Activated T-helper 1 cell treated with anti-CD3 and anti-CD28 coated beads, Interleukin-2, amount 50 U/mL, for 16 hours (primary cell): Measurements from ENCODE around the gene IFT81.
A peak's percentile ranks its signal among the peaks of the same experiment; 100 is the strongest.
"Not testable (repeated sequence)": the region's sequence is repeated elsewhere in the genome, so short reads cannot be mapped to it uniquely, and the experiment has no call there.

Experiments used
- DNase-seq, 2 donors: peaks; one replicate each; pipeline ENCODE4 v3.0.0-alpha.2; 2020; ENCODE audit warnings: low read depth in 1 of 2, low spot score in 1 of 2

The IFT81 gene

DNA sequence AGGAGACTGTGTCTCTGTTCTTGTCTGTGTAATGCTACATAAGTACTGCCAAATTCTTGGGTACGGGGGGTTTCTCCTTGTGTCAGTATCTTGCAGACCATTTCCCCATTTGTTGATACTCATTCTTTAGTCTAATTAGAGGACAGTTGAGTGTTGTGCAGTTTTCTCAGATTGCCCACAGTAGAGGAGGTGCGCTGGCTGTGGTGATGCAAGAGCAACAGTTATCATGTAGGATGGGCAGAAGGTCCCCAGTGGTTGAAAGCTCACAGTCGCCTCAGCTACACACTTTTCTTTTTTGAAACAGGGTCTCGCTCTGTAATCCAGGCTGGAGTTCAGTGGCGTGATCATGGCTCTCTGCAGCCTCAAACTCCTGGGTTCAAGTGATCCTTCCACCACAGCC, 119.1 kb downstream of the IFT81 start:
- DNase-seq: no peak

DNA sequence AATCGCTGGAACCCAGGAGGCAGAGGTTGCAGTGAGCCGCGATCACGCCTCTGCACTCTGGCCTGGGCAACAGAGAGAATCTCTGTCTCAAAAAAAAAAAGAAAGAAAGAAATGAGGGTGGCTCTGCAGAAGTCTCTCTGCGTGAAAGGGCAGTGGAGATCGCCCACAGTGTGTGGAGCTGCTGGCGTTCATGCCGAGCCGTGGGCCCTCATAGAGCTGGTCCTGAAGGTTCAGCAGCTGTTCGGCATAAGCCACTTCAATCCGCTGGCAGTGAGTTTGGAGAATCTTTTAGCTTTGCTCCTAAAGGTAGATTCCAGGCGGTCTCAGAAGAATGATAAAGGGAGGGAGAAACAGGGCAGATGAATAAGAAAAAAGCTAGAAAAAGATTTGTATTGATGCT, 120.2 kb downstream of the IFT81 start:
- DNase-seq: no peak

DNA sequence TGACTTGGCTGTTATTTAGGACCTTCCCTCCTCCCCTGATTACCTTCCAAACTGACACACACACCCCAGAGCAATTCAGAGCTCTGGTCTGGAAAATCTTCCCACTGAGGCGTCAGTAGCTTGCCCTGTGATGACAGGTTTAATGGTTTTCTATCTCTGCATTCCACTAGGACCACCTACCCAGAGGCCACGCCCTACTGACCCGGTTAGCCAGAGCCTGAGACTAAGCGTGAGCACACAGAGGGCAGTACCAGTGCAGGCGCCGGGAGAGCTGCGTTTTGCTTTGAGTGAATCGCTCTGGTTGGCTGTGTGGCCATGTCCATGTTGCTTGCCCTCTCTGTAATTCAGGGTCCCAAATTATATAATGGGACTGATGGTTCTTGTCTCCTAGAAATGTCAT, 120.7 kb downstream of the IFT81 start:
- no peak for DNase-seq

DNA sequence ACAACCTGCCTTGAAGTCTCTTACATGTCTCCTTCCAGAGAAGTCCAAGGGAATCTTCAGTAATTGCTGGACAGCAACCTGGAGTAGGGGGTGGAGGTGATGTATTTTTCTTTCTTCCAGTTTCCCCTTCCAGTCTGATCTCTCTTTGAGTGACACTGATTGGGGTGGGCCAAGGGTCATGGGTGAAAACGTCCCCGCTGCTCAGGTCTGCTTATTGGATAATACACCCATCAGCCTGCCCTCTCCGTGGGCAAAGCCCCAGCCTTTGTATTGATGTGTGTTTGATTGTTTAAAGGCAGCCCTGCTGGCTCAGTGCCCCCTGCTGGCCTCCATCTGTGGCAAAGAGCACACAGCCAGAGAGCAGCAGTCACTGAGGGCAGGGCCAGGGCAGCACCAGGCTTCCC, 121.2 kb downstream of the IFT81 start:
- DNase-seq: peak; percentile 3 to 16

DNA sequence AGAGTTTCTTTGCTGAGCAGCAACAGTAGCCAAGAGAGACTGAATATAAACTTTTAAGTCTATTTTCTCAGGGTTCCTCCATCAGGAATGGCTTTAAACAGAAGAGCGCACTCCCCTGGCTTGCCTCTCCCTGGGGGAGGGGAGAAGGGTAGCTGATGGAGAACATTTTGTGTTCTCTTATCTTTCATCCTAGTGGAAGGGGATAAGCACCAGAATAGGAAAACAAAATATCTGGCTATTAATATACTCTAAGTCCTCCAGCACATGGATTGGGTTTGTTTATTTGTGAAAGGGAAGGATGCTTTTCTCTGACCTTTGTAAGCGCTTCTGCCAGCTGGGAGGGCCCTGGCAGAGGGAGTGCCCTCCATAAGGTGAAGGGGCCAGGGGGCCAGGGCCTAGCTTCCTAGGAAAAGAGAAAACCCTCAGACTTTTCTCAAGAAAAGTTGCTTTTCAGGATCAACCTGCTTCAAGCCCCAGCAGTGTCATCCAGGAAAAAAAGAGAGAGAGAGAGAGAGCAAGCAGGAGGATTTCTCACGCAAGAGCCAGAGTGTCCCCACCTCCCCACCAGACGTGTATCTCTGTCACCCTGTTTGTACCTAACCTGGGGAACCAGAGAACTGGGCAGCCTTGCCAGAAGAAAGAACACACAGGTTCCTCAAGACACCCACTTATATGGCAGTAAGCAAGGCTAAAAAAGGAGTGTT, 122.6 kb downstream of the IFT81 start:
- no peak for DNase-seq

DNA sequence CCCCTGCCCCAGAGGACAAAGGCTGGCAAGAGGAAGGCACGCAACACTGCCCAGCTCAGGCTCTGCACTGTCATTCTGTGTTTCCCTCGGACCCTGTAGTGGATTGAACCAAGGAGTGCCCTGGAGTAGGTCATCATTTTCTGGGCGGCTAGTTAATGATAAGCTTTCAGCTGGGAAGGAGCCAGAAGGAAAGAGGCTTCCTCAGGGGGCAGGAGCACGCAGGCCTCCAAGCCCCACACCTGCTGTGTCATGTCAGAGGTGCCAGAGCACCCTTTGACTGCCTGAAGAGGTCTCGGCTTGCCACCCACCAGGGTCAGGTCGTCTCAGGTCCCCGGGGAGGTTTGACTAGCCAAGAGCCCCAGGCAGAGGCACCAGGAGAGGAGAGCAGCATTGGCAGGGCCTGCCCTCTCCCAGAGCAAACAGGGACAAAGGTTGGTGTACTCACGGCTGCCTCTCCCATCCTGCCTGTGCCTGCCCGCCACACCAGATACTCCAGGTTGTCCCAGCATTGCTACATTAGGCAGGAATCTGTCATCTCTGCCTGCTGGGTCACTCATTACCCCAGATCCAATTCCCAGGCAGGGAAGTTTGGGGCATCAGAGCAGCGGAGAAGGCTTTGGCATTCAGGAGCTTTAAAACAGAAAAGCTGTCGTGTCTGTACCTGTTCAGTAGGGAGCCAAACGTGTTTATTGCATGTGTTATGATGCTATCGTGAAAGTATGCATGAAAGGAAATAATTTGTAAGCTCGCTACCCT, 123.4 kb downstream of the IFT81 start:
- no peak for DNase-seq

DNA sequence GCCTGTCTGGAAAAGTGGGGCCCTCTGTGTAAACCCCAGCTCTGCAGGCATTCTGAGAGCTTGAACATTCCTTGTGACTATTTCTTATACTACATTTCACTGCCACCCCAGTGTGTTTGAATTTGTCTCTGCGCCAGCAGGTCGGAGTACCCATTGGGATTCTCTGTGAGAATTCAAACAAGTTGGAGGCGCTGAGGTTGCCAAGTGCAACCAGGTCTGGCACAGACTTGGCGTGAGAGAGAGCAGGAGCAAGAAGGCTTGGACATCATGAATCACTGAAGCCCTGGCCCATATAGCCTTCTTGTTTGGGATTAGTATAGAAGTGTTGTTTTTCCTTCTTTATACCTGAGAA, 123.9 kb downstream of the IFT81 start:
- no peak for DNase-seq

DNA sequence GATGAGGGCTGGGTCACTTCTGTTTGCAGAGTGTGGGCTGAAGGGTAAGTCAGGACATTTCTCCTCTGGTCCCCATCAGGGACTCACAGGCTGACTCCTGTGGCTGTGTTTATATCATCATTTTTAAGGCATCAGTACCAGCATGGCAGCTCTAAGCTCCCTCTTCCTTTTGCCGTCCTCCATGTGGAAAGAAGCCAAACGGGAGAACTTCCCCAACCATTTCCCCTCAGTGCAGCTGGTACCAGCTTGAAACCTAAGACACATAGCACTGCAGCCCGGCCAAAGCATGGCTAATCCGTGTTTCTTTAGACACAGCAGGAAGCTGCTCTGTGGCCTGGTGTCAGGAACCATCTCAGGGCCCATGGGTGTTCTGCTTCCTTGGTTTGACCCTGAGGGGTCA, 124.9 kb downstream of the IFT81 start:
- DNase-seq: no peak

DNA sequence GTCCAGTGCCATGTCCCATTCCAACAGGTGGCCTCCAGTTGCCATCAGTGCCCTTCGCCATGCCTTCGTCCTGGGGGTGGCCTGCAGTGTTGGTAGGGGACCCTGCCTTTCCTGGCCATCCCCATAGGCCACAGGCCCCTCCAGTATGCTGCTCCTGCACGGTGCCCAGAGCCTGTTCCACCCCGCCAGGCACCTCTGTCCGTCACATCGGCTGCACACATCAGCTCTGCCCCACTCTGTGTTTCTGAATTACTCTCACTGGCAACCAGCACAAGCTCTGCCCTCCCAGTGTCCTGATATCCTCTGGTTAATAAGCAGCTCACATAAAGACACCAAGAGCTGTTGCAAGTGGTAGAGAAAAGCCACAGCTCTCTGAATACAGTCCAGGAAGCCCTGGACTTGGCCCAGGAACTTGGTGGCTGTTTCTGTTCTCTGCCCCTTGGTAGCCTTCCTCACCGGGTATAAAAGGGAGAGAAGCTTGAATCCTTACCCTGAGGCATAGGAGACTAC, 125.6 kb downstream of the IFT81 start:
- DNase-seq: no peak

DNA sequence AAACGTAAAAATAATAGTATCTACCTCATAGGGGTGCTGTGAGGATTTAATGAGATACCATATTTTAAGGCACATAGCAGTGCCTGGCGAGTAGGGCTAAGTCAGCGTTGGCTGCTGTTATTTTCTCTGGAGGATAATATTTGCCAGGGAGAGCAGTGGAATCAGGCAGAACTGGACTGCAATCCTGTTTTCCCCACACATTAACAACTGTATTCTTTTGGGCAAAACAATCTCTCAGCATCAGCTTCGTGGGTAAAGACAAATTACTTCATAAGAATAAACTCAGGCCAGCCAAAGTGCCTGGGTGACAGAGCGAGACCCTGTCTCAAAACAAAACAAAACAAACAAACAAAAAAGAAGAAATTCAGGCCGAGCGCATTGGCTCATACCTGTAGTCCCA, 127.2 kb downstream of the IFT81 start:
- DNase-seq: no peak

DNA sequence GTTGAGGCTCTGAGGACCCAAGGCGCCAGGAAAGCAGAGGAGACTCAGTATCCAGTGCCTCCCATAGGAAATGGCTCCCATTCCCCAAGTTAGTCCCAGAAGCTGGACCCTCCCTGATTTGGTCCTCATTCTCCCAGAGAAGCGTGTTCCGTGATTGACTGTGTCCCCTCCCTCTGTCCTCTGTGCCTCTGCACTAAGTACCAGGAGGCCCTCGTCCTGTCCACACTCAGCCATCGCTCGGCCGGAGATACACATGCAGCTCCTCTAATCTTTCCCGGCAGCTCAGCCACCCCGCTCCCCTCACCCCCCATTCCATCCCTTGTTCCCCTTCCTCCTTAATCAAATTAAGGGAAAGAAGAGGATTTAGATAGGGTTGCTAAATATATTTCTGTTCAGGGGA, 128.6 kb downstream of the IFT81 start:
- DNase-seq: no peak

DNA sequence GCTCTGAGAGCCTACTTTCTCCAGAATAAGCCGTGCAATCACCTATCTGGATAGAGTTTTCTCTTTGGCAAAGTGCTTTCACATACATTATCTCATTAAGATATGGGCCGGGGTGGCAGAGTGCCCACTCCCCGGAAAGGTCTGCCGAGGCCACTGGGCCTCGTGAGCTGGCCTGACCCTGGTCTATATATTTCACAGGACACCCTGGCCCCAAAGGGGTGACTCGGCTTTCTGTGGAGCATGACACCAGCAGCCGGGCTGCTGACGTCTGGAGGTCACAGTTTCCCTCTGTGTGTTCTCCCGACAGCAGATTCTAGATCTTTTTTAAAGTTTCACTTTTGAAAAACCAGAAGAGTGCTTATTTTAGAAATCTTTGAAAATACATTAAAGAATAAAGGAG, 129.0 kb downstream of the IFT81 start:
- no peak for DNase-seq

DNA sequence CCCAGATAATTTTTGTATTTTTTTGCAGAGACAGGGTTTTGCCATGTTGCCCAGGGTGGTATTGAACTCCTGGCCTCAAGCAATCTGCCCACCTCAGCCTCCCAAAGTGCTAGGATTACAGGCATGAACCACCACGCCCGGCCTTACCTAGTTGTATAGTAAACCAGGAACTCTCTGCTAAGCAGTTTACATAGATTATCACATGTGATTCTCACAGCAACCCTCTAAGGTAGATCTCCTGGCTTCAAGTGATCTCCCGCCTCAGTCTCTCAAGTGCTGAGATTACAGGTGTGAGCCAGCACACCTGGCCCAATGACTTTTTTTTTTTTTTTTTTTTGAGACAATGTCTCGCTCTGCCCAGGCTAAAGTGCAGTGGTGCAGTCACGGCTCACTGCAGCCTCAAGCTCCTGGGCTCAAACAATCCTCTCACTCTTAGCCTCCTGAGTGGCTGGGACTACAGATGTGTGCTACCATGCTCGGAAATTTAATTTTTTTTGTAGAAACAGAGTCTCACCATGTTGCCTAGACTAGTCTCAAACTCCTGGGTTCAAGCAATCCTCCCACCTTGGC, 130.9 kb downstream of the IFT81 start:
- no peak for DNase-seq

DNA sequence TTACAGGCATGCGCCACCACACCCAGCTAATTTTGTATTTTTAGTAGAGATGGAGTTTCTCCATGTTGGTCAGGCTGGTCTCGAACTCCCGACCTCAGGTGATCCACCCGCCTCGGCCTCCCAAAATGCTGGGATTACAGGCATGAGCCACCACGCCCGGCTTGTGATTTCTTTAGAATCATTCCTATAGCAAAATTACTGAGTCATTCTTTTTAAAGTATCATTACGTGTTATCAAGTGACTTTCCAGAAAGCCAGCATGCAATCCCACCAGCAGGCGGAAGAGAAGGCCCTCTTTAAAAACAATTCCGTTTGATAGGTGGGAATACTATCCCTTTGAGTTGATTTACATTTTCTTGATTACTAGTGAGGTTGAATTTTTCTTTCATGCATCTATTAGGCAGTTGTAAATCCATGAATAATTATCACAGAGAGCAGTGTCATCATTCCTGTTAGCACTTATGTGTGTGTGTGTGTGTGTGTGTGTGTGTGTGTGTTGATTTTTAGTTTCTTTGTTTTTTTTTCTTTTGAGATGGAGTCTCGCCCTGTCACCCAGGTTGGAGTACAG, 131.8 kb downstream of the IFT81 start:
- DNase-seq: not testable (repeated sequence)

DNA sequence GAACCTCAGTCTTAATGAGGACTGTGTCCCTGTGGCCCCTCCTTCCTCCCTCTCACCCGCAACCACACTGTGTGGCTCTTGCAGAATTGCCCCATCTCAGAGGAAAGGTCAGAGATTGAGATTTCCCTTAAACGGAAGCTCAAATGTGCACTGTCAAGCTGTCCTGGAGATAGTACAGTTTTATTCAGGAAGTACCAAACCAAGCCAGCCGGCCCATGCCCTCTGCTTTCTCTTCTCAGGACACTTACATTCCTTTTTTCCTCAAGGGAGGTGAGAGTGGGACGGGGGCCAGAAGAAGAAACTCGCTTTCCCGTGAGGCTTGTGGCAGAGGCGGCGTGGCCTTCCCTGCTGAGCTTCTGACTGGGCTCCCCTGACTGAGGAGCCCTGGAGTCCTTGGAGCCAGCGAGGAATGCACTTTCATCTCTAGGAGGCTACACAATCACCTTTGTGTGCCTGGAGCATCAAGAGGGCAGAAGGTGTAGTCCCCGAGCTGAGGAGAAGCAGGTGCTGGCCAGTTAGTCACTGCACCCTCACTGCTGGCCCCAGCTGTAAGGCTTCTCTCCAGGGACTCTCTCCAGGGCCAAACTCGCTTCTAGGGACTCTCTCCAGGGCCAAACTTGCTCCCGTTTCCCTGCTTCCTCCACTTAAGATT, 132.7 kb downstream of the IFT81 start:
- DNase-seq: no peak

DNA sequence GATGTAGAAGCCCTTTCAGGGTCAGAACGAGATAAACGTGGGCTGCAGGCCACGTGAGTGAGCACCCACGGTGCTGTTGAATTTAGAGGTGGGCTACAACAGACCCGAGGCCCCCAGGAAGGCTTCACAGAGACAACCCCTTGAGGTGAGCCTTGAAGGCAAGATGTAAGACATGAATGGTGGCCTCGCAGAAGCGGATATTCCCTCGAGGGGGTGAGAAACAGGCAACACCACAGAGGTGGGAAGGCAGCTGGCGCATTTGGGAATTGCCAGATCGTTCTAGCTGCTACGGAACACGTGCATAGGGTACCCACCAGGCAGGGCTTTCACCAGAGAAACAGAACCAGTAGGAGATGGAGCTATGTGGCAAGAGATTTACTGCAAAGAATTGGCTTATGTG, 134.3 kb downstream of the IFT81 start:
- no peak for DNase-seq

DNA sequence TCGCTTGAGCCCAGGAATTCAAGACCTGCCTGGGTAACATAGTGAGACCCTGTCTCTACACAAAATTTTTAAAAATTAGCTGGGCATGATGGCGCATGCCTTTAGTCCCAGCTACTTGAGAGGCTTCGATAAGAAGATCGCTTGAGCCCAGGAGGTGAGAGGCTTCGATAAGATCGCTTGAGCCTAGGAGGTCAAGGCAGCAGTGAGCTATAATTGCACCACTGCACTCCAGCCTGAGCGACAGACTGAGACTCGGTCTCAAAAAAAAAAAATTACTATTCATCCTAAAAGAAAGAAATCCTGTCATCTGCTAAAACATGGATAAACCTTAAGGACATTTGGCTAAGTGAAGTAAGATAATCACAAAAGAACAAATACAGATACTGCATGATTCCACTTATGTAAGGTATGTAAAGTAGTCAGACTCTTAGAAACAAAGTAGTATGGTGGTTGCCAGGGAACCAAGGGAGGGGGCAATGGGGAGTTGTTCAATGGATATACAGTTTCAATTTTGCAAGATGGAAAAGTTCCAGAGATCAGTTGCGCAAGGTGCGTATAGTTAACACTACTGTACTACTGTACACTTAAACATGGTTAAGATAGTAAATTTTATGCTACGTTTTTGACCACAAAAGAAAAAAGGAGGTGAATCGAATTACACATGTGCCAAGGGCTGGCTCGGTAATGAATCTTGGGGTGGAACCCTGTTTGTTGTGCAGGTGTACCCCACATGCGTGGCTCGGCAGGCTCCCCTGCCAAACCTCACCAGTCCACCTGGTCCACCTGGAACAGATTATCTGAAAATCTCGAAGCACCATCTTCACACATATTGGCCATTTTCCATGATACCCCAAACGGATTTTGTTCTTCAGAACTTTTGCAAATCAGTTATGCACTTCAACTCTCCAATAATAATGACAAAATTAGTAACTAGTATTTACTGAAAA, 138.6 kb downstream of the IFT81 start:
- DNase-seq: no peak

DNA sequence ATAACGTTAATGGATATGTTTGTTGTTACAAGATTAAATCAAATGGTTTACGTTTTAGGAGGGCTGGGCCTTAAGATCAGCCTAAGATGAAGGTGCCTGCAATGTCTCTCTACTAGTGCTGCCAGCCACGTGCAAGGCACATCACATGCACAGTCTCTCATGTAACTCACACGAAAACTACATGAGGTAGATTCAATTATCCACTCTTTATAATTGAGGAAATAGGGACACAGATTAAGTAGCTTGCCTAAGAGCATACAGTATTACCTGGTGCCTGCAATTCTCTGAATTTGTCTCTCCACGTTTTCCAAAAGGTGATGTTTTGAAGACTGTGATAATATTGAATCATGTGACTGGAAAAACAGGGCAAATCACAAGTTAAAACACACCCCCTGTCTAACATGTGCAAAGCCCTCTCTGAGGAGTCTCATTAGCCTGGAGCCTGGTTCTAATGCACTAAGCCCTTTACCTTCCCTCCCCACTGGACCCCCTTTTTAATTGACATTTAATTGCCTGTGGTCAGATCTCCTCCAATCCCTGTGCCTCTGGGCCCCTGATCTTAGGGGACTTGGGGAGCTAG, 142.3 kb downstream of the IFT81 start:
- no peak for DNase-seq

DNA sequence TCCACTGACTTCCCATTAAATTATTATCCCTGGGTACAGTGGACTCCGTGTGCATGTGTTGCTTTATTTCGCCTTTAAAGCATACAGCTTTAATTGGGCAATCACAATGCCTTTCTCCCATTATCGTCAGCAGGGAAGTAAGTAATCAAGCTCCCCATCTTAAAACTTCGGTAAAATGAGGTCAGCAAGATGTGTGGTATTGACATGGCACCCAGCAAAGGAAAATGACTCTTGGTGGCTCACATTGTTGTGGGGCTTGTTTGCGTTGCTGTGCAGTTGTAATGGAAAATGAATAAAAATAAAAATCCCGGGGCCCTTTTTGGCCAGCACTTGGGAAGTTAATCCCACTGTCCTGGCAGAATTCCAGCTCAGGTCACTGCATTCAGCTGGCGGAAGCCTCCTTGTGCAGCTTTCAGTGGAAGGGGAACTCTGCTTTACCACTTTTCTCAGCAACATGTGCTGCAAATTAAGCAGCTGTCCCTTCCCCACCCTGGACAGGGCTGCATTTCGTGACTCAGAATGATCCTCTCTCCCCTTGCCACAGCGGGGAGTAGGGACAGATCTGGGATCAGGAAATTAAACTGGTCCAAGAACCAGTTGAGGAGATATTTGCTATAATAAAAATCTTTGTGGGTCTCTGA, 142.9 kb downstream of the IFT81 start:
- no peak for DNase-seq
